ENCODE results near the gene IRF1.

IRF1 gene, protein sequence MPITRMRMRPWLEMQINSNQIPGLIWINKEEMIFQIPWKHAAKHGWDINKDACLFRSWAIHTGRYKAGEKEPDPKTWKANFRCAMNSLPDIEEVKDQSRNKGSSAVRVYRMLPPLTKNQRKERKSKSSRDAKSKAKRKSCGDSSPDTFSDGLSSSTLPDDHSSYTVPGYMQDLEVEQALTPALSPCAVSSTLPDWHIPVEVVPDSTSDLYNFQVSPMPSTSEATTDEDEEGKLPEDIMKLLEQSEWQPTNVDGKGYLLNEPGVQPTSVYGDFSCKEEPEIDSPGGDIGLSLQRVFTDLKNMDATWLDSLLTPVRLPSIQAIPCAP

DNA sequence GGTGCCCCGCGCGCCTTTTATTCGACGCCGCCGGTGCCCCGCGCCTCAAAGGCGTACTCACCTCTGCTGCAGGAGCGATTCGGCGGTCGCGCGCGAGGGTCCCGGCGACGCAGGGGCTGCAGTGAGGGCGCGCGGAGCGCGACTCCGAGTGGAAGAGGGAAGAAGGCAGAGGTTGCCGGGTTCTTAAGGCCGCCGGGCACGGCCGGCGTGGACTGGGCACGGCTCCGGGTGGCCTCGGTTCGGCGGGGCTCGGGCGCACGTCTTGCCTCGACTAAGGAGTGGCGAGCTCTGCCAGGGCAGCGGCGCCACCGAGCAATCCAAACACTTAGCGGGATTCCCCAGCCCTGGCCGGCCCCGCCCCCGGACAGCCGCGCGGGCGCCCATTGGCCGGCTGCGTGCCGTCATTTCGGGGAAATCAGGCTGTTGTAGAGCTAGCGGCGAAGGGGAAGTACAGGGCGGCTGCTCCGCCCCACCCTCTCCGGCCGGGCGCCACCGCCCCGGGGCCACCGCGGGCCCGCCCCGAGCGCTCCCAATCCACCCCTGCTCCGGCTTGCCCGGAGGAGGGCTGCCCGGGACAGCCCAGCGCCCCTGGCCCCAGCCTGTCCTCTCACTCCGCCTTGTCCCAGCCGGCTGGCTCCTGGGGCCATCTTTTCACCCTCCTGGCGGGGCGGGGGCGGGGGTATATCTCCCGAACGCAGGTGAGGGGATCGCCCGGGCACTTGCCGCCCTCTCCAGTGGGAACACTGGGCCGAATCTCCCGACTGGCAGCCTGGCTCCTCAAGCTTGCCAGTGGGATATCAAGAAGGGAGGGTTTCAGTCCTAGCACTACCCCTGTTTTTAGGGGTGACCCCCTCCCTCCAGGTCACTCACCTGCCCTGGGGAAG, at the start of gene IRF1:
TSS of gene IRF1 (minus strand) at position 290 of the 884 bp plus-strand sequence. CDS start 1,295 bp downstream, outside the sequence.
- TF ChIP-seq CTCF (conservative IDR thresholded peaks at IDR 0.05; ENCODE audit: low read depth, low read length), result no peak
- H3K4me3 ChIP-seq (ENCODE audit: low read depth, low read length), result peak within 1 kb of the TSS; percentile 94
- peak; percentile 97 for DNase-seq (ENCODE audit: low read depth)

DNA sequence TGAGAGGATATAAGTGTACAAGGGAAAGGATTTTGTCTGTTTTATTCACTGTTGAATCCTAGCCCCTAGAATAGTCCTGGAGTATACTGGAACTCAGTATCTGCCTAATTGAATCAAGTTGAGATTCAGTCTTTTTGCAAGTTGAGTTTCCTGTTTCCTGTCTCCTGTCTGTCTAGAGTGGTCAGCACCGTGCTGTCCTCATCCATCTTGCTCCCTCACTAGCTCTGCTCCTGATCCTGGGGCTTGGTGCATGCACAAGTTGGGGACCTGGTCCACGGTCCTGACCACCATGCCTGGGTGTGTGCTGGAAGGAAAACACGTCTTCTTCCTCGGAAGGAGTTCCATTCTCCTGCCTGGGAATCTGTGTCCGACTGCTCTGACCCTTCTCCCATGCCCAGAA, 49.6 kb upstream of the IRF1 start:
- H3K4me3 ChIP-seq (ENCODE audit: low read depth, low read length), result no peak overlapping the region
- no peak for DNase-seq (ENCODE audit: low read depth)
- no peak for TF ChIP-seq CTCF (conservative IDR thresholded peaks at IDR 0.05; ENCODE audit: low read depth, low read length)

DNA sequence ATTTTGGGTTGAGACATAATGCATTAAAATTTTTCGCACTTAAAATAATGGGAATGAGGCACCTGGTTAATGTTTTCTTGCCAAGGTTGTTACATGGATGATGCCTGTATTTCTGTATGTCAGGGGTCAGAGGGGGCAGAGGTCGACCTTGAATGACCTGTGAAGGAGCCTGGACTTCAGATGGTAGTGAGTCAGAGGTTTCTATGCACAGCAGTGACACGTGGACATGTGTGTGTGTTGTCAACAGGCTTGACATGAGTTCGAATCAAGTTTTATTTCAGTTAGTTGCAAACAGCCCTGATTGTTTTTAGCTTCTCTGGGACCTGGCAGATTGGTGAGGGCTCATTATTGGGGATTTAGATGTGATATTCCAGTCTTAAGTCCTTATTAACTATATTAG, 49.1 kb upstream of the IRF1 start:
- no peak overlapping the region for H3K4me3 ChIP-seq (ENCODE audit: low read depth, low read length)
- no peak for DNase-seq (ENCODE audit: low read depth)
- TF ChIP-seq CTCF (conservative IDR thresholded peaks at IDR 0.05; ENCODE audit: low read depth, low read length), result no peak

GRCh38 chr5:132530946-132531345, 40.4 kb upstream of the IRF1 start:
- no peak for TF ChIP-seq CTCF (conservative IDR thresholded peaks at IDR 0.05; ENCODE audit: low read depth, low read length)
- no peak overlapping the region for H3K4me3 ChIP-seq (ENCODE audit: low read depth, low read length)

DNA sequence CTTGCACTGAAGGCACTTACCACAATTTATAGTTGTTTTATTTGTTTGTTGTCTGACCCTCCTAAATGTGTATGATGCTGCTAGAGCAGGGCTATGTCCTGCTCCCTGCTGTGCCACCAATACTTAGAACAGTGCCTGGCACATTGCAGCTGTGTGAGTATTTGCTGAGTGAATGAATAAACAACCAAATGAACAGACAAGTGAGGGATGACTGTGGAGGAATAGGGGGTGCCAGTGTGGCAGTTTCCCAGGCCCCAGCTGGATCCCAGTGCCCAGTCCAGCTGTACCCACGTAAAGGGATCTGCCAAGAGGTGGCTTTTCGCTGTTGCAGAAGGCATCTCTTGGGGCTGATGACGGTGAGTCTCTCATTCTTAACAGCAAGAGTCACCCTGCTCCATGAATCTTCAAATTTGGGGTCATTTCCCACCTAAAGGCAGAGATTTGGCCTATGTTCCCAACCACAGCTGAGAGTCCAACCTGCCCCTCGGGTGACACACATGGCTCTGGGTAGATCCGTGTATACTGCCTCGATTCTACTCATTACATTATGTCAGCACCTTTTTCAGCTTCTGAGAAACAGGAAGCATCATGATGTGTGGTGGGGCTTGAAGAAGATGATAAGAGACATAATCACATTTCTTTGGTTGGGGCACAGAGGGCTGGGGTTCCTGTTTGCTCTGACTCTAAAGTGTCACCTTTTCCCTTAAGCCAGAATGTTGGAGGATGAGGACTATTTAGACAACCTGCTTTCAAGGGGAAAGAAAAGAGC, 38.5 kb upstream of the IRF1 start:
- no peak for DNase-seq (ENCODE audit: low read depth)
- TF ChIP-seq CTCF (conservative IDR thresholded peaks at IDR 0.05; ENCODE audit: low read depth, low read length), result no peak
- H3K4me3 ChIP-seq (ENCODE audit: low read depth, low read length), result no peak overlapping the region

More at GRCh38 chr5:132530946-132531345, 40.4 kb upstream of the IRF1 start:
- no peak for DNase-seq (ENCODE audit: low read depth)

DNA sequence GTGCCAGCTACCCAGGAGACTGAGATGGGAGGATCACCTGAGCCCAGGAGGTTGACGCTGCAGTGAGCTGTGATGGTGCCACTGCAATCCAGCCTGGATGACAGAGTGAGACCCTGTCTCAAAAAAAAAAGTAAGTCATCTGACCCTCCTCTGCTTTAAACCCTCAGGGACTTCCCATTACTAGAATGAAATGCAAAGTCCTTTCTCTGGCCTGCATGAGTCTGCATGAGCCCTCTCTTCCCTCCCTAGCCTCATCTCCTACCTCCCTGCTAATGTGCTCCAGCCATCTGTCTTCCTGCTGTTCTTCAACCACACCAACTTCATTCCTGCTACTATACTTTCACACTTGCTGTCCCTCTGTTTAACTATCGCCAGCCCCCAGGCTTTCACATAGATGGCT, 37.4 kb upstream of the IRF1 start:
- DNase-seq (ENCODE audit: low read depth), result no peak
- no peak overlapping the region for H3K4me3 ChIP-seq (ENCODE audit: low read depth, low read length)

More for the DNA sequence above, 37.4 kb upstream of the IRF1 start:
- TF ChIP-seq CTCF (conservative IDR thresholded peaks at IDR 0.05; ENCODE audit: low read depth, low read length), result no peak
